Neural cell (in vitro differentiated cells): ENCODE measurements around the gene ZNF524.

Experiments
- CTCF ChIP-seq: fragments of 450-650 bp; IDR thresholded peaks from 2 replicates; pipeline ENCODE4 v1.5.1; 2014; ENCODE audit warnings: antibody characterized with exemption, mild to moderate bottlenecking, moderate library complexity; ENCODE audit not compliant: poor library complexity, severe bottlenecking
- TAF1 ChIP-seq: IDR thresholded peaks from 2 replicates; pipeline ENCODE4 v1.6.1; 2012; ENCODE audit warnings: low read depth

GRCh38 chr19:55649268-55650125 lies 49.4 kb downstream of the ZNF524 start:
- TF ChIP-seq CTCF (no peak), TAF1 (no peak)
